Hypothalamus (tissue), 51 donors: Measurements from ENCODE around the gene ARAP1.

ENCODE experiments used
- DNase-seq, 51 donors: peaks; one replicate each; lab custom pipeline; 2025; lab: John Stamatoyannopoulos, UW

Gene ARAP1

GRCh38 chr11:72646024-72646423 is 106.2 kb downstream of the ARAP1 start:
- DNase-seq, result no peak

- peak in 7 of 51 donors; percentile 12 to 83 (median 44) for DNase-seq
Observed at GRCh38 chr11:72643547-72643946, 108.7 kb downstream of the ARAP1 start.

DNA sequence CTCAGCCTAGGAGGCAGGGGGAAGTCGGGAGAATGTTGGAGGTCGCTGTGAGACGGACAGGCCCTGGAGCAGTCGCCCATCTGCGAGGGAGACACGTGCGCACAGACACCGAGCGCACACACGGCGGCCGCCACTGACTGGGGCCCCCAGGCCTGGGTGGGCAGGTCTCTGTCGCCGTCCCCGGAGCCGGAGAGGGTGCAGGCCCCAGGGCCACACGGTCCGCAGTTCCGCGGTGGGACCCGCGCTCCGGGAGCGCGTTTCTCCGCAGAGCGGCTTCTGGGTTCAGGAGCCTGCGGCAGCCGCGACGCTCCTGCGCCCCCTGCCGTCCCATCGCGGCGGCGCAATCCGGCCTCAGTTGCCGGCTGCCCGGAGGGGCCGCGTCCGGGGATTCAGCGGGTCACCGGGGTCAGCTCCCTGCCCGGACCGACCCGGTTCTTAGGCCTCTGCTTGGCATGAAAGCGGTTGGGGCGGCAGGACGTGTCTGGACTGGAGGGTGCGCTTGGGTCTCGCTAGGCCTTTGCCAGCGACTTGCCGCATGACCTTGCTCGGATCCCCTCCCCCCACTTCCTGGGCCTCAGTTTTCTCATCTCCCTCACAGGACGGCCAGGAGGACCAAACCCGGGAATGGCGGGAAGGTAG is 109.2 kb downstream of the ARAP1 start:
- DNase-seq, result peak in 39 of 51 donors; percentile 9 to 81 (median 40)

DNA sequence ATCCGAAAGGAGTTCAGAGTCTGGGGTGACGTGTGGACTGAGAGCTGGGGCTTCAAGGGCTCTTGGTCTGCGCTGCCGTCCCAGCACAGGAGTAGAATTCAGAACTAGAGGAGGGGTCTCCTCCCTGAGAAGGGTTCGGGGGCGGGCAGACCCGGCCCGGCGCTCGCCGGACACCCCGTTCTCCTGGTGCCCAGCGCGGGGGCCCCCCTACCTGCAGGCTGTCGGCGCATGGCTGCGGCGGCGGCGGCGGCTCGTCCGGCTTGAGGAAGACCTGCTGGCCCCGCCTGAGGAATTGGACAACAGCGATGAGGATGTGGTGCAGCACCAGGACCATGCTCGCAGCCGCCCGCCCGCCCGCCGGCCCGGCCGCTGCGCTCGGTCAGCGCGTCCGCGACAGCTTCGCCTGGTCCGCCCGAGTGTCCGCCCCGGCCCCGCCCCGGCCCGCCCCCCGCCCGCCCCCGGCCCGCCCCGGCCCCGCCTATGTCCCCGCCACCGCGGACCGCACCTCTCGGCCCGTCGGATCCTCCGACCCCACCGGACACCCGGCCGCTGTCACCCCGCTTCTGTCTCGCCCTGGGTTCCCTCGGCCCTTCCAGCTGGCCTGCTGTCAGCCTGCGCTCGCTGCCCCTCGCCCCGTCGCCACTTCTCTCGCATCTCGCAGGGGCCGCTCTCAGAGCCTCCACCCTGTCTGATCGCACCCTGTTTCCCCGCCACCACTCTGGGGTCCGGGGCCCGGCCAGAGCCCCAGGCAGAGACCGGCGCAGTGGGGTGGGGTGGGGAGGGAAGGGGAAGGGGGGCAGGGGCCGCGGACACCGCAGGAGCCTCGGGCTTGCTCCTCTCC is 109.9 kb downstream of the ARAP1 start:
- DNase-seq, result peak in 17 of 51 donors; percentile 20 to 65 (median 39)

- no peak for DNase-seq
Observed at GRCh38 chr11:72641522-72642042, 110.6 kb downstream of the ARAP1 start.

- DNase-seq, result peak in 1 of 51 donors; percentile 41
Observed at GRCh38 chr11:72639502-72640375, 112.5 kb downstream of the ARAP1 start.

- no peak for DNase-seq
Observed at GRCh38 chr11:72637926-72638325, 114.3 kb downstream of the ARAP1 start.

DNA sequence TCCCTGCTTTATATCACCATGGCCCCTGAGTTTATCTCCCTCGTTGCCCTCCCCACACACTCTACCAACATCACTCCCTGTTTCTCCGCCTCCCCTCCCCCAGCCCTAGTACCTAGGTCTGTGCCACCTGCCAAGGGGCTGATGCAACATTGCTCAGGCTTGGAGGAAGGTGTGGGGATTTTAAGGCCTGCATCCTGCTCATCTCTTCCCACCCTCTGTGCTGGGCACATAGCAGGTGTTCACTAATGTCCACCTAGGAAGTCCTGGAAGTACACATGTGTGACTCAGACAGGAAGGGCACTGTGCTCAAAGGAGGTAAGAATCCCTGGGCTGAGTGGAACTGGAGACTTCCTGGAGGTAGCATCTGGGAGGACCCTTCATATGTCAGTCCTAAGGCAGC is 115.0 kb downstream of the ARAP1 start:
- no peak for DNase-seq

GRCh38 chr11:72636376-72636775 is 115.8 kb downstream of the ARAP1 start:
- DNase-seq, result no peak

DNA sequence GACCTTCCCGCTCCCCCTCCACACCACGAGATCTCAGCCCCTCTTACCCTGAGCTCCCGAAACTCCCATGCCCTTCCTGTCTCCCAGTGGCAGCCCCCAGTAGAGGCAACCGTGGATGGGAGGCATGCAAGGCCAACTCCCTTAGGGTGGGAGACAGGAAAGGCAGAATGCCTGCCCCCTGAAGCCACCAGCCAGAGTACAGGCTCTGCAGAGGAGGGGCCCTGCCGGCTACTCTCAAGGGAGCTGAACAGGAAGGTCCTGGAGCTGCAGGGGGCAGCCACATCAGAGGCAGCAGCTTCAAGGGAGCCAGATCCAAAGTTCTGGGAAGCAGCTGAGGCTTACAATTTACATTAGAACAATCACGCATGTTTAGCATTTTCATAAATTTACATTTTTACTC is 116.3 kb downstream of the ARAP1 start:
- no peak for DNase-seq

DNA sequence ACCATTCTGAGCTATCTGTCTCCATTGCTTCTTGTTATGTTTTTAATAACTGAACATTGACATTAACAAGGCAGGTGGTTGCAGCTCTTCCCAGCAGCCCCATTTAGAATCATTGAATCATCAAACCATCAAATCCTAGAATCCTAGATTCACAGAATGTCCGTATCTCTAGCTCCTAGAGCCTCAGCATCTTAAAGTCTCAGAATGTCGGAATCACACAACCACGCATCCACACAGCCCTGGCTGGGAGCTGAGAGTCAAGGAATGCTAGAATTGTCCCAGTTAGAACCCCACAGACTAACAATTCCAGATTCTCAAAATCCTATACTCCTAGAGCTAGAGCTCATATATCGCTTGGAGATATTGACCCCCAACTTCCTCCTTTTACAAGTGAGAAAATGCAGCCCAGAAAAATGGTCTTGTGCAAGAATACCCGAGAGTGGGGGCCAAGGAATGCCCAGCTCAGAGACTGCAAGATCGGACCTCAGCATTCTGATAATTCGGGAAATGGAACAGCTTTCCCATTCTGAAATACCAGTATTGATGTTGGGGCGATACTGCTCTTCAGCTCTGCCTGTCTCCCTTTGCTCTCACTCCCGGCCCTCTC is 116.8 kb downstream of the ARAP1 start:
- DNase-seq, result peak in 1 of 51 donors; percentile 35
